NCI-H2196 (cell line): ENCODE measurements around the gene INSL6.
"Not testable (repeated sequence)": the region's sequence is repeated elsewhere in the genome, so short reads cannot be mapped to it uniquely, and the experiment has no call there.

Experiments used
- DNase-seq: peaks from one replicate; lab custom pipeline; 2025; ENCODE audit not compliant: unreplicated experiment; lab: John Stamatoyannopoulos, UW

INSL6 gene, protein sequence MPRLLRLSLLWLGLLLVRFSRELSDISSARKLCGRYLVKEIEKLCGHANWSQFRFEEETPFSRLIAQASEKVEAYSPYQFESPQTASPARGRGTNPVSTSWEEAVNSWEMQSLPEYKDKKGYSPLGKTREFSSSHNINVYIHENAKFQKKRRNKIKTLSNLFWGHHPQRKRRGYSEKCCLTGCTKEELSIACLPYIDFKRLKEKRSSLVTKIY

DNA sequence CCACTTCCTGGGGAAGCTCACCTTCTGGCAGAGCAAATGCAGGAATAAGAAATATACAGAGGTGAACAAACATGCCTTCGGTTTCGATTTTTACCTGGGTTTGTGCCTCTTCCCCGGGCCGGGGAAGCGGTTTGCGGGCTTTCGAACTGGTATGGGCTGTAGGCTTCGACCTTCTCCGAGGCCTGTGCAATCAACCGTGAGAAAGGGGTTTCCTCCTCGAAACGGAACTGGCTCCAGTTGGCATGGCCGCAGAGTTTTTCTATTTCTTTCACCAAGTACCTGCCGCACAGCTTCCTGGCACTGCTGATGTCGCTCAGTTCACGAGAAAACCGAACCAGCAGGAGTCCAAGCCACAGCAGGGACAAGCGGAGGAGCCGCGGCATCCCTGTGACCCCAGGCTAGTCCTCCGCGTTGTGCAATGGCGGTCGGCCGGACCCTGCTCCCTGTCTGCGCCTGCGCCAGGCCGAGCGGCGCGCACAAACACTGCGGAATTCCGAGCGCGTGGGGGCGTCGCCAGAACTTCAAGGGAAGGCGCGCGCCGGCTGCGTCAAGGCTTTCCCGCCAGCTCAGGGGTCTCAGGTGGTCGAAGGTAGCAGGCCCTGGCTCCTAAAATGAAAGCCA is at the start of gene INSL6:
Gene INSL6, minus strand, starts transcription at position 420 of the 621 bp plus-strand sequence. Its CDS starts 37 bp downstream, at position 383.
- no peak for DNase-seq

GRCh38 chr9:5231212-5231611 is 45.8 kb upstream of the INSL6 start, which contains the start of gene INSL4:
TSS of gene INSL4 (plus strand) at chr9:5231419. CDS start at chr9:5231524, 105 bp downstream.
- DNase-seq, result no peak

GRCh38 chr9:5230554-5230953 is 45.1 kb upstream of the INSL6 start:
- DNase-seq, result no peak

DNA sequence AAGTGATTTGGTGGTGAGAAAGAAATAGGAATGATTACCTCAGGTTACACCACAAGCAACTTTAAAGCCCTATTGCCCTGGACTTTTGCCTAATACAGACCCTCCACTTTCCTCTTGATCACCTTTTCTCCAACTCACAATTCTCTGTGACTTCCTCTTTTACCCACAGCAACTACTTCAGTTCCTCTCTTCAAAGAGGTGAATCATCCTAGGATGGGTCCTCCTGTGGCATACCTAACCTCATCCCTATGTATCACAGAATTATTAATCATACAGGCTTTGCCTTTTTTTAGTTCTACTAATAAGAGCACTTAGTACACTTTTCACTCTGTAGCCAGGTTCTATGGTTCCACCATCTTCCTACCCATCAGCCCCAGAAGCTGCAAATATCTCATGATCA is 19.6 kb upstream of the INSL6 start:
- DNase-seq, result no peak

- DNase-seq, result no peak
Observed at GRCh38 chr9:5195463-5195862, 10.0 kb upstream of the INSL6 start.

- no peak for DNase-seq
Observed at GRCh38 chr9:5193345-5193744, 7.9 kb upstream of the INSL6 start.

GRCh38 chr9:5191985-5192384 is 6.5 kb upstream of the INSL6 start:
- DNase-seq, result no peak

DNA sequence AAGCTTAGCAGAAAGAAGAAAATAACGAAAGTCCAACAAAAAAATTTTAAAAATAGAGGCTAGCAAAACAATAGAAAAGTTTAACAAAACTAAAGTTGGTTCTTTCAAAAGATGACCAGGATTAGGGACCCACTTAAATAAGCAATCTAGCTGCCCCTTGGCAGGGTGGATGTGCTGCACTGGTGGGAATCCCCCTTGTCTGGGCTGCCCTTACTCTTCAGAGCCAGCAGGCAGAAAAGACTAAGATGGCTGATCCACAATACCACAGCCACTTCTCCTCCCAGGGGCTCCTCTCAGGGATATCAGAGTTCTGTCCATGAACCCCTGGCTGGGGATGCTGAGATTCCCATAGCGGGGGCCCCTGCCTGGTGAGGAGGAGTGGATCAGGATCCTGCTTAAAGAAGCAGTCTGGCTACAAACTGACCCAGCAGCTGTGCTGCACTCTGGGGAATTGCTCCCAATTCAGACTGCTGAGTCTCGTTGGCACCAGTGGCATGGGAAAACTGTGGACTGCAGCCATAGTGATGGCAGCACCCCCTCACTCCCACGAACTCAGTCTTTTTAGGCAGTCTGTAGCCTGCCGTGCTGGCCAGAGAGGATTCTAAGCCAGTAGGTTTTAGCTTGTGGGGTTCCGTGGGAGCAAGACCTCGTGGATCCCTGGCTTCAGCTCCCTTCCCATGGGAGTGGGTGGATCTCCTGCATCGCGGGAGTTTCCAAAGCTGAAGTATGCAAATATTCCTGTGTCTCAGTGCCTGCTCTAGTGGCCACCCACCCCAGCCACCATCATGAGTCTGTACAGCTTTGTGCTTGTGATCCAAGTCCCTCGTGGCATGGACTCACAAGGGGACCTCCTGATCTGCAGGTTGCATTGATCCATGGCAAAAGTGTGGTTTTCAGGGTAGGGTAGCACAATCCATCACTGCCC is 2.9 kb upstream of the INSL6 start:
- DNase-seq, result no peak

GRCh38 chr9:5186416-5187169 is 1.2 kb upstream of the INSL6 start:
- peak; percentile 82 for DNase-seq

- no peak for DNase-seq
Observed at GRCh38 chr9:5184776-5185175, 663 bp downstream of the INSL6 start.

DNA sequence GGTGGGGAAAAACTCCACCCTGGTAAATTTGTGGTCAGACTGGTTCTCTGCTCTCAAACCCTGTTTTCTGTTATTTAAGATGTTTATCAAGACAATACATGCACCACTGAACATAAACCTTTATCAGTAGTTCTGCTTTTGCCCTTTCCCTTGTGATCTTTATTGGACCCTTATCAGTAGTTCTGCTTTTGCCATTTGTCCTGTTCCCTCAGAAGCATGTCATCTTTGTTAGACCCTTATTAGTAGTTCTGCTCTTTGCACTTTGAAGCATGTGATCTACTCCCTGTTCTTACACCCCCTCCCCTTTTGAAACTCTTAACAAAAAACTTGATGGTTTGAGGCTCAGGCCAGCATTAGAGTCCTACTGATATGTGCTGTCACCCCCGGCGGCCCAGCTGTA is 4.8 kb downstream of the INSL6 start:
- not testable (repeated sequence) for DNase-seq

DNA sequence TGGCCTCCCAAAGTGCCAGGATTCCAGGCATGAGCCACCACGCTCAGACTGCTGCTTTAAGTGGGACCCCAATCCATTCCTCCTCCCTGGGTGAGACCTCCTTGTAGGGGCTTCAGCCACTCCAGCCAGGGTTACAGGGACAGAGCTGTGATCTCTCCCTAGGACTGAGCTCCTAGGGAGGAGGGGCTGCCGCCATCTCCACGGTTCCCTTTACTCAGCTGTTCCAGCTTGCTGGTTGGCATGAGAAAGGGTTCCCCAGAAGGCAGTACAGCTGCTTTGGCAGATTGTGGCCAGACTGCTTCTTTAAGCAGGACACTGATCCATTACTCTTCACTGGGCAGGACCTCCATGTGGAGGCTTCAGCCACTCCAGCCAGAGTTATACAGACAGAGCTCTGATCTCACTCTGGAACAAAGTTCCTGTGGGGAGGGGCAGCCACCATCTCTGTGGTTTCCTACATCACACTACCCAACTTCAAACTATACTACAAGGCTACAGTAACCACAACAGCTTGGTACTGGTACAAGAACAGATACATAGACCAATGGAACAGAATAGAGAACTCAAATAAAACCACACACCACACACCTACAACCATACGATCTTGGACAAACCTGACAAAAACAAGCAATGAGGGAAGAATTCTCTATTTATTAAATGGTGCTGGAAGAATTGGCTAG is 7.2 kb downstream of the INSL6 start:
- DNase-seq, result no peak

GRCh38 chr9:5146241-5146640 is 39.2 kb downstream of the INSL6 start:
- DNase-seq, result no peak

DNA sequence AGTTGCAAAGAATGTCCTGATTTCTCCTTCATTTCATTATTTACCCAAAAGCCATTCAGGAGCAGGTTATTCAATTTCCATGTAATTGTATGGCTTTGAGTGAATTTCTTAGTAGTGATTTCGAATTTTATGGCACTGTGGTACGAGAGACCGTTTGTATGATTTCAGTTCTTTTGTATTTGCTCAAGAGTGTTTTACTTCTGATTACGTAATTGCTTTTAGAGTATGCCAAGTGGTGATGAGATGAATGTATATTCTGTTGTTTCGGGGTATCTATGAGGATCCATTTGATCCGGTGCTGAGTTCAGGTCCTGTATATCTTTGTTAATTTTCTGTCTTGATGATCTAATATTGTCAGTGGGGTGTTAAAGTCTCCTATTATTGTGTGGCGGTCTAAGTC is 41.2 kb downstream of the INSL6 start:
- no peak for DNase-seq

DNA sequence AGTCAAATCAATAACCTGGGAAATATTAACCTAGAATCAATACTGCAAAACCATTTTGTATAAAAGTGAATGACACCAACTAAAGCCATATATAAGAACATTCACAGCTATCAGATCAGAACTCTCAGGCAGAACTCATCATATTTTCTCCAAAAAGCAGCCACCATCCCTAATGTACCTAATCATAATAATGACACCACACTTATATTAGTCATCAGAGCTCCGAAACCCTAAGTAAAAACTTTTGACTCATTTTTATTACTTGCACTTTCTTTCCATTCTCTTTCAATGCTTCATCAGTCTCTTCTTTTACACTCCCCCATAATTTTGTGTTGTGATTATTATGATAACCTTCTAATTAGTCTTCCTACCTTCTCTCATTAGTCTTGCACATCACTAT is 45.3 kb downstream of the INSL6 start:
- no peak for DNase-seq

DNA sequence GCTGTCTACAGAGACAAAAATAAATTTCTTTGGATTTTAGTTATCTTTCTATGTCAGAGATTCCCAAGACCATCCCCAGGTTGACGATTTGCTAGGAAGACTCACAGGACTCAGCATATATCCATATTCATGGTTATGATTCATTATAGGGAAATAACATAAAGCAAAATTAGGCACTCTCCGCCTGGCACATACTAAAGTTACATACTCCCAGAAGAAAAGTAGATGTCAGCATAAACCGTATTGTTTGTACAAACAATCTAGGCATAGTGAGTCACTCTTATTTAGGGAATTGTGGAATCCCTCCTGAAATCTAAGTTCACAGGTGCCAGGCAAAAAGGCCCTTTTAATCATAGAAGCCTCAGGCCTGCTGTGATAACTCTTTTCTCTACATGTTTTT is 62.9 kb downstream of the INSL6 start:
- no peak for DNase-seq

- no peak for DNase-seq
Observed at GRCh38 chr9:5122116-5122515, 63.3 kb downstream of the INSL6 start.

DNA sequence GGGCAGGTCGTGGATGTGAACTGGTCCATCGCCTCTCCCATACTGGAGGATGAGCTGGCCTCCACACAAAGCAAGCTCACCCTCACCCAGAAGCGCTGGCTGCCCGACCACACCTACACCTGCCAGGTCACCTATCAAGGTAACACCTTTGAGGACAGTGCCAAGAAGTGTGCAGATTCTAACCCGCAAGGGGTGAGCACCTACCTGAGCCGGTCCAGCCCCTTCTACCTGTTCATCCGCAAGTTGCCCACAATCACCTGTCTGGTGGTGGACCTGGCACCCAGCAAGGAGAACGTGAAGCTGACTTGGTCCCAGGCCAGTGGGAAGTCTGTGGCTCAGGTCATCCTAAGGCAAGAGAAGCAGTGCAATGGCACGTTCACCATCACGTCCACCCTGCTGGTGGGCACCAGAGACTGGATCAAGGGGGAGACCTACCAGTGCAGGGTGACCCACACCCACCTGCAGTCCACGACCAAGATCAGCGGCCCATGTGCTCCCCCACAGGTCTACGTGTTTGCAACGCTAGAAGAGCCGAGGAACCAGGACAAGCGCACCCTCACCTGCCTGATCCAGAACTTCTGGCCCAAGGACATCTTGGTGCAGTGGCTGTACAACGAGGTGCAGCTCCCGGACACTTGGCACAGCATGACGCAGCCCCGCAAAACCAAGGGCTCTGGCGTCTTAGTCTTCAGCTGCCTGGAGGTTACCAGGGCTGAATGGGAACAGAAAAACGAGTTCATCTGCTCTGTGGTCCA is 71.3 kb downstream of the INSL6 start:
- no peak for DNase-seq
